Tongue (tissue), 2 donors: ENCODE results near the gene POMC. TPM values are rescaled to one million over a fixed set of nuclear protein-coding genes. Genes with fewer than 3 reads are reported as not detected.
"Not testable (repeated sequence)": the region's sequence is repeated elsewhere in the genome, so short reads cannot be mapped to it uniquely, and the experiment has no call there.

Experiments
- DNase-seq: peaks from one replicate; pipeline ENCODE4 v3.0.0-alpha.2; 2015
- total RNA-seq: library from RNA; depleted of rRNA; stranded (reverse); fragments of >200 nt; gene quantifications from one replicate; pipeline ENCODE4 v1.2.3, GENCODE V29; 2014

POMC gene
- total RNA-seq, 1 donor from 2014 or later: 7.7 TPM

DNA sequence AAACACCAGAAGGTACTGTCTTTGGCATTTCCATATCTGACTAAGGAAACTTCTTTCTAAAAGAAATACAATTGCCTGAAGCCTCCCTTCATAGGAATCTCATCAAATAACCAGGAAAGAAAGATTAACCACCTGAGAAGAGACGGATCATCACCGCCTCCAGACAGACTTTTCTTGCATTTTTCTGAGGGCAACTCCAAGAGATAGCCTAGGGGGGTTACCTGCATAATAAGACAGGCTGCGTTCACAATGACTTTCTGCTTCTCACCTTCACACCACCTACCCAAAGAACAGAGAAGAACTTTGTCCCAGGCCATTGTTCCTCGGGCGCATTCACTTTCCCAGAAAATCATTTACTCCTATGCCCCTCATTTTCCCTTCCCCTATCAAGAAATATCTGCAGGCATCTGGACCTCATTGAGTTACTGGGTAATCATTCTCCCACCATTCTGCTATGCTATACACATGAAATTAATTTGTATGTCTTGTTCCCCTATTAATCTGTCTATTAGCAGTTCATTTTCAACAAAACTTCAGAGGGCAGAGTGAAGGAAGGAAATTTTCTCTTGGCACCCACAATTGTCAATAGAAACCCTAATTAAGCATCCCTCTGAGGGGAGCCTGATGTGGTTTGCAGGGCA, 8.3 kb upstream of the POMC start:
- no peak for DNase-seq

DNA sequence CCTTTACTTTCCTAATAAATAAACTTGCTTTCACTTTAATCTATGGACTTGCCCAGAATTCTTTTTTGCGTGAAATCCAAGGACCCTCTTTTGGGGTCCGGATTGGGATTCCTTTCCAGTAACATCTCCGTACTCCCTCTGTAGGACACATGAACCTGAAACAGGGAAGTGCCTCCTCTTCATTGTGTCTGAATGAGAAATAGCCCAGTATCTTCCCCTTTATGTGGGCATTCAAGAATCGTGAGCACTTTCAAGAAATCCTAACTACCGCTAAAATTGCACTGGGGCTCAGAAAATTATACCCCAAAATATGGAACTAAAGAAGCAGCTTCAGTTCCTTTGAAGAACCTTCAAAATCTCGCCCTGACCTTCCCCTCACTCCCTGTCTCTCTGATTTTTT, 7.8 kb upstream of the POMC start:
- no peak for DNase-seq

DNA sequence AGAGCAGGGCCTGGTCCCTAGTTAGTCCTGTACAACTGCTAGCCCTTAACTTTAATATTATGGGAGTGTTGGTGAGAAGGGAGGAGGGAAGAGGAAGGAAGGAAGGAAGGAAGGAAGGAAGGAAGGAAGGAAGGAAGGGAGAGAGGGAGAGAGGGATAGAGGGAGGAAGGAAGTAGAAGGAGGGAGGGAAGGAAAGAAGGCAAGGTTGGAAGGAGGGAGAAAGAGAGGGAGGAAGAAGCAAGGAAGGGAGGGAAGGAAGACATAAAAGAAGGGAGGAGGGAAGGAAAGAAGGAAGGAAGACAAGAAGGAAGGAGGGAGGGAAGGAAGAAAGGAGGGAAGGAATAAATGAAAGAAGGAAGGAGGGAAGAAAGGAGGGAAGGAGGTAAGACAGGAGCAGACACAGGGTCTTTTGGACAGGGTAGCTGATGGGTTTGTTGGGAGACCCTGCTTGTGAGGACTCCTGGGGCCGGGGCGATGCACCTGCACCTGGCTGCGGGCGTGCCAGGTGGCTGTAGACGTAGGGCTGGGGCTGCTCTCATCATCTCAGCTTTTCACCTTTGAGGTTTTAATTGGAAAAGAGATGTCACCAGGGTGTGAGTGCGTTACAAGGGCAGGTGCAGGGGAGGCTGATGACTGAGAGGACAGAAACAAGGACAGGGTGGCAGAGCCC, 5.9 kb upstream of the POMC start:
- no peak for DNase-seq

DNA sequence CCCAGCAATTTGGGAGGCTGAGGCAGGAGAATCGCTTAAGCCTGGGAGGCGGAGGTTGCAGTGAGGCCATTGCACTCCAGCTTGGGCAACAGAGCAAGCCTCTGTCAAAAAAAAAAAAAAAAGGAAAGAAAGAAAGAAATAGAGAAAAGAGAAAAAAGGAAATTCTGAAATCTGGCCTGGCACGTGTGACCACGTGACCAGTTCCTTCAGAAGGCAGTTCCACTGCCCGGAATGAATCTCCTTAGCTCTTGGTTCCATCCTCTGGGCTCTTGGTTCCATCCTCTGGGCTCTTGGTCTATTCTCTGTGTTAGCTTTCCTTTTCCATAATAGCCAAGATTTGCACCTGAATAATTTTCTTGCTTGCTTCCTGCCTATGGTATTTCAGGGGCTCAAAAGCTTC, 5.3 kb upstream of the POMC start:
- no peak for DNase-seq

DNA sequence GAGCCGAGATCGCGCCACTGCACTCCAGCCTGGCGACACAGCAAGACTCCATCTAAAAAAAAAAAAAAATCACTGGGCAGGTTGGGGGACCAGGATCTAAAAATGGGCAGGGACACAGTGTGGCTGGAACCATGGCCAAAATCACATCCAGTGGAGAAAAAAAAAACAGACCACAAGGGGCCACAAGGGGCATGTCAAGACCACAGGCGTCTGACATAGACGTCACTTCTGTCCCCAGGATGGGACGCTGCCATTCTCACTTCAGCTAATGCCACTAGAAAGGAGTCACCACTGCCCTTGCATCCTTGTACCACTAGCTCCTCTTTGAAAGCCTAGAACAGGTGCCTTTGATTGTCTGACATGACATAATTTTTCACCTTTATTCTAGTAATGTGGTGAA, 2.5 kb upstream of the POMC start:
- no peak for DNase-seq

DNA sequence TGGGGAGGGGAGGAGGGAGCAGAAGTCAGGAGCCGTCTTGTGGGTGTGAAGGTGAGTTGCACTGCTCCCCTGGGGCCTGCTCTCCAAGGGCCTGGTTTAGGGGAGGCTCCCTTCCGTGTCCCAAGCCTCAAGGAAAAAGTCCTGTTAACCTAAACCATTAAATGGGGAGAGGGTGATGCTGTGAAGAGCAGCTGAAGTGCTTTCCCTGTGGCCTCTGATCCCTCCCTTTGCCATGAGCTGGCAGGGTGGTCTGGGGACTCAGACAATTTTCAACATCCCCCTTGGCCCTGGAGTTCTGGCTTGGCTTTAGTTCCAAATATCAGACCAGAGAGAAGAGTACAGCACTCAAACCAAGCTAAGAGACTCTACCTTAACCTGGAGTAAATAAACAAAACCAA, 692 bp upstream of the POMC start:
- no peak for DNase-seq

DNA sequence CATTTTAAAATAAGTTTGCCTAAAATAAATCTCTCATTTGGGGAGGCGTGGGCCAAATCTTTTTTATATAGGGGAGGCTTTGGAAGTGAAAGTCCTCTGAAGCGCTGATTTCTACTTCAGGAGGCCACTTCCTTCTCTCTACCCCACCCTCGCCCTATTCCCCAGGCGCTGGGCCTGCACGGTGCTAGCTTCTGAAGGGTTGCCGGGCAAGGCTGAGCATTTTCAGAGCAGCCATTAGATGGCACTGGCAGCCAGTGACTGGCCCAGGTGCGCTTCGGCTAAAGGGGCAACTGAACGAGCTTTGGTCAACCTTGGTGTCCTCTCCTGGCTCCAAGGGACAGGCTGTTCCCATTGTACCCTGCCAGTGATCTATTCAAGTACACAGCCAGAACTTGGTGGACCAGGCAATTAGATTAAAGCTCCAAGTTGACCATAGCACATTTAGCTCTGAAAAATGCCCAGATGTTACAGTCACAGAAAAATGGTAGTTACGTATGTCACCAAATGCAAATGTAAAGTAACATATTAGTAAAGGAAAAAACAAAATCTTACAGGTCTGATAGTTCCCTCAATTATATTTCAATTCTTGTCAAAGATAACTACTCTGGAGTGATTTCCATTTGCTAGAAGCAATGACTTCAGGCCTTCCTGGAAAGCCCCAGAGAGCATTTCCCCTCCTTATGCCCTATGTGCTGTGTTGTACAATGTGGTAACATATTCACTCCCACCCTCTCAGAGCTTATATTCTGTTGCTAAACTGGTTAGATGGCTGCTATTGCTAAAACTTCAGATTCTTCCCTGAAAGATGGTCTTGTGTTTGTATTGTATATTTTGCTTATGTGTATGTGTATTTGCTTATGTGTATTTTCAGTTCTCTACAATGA, 2.1 kb downstream of the POMC start:
- no peak for DNase-seq

DNA sequence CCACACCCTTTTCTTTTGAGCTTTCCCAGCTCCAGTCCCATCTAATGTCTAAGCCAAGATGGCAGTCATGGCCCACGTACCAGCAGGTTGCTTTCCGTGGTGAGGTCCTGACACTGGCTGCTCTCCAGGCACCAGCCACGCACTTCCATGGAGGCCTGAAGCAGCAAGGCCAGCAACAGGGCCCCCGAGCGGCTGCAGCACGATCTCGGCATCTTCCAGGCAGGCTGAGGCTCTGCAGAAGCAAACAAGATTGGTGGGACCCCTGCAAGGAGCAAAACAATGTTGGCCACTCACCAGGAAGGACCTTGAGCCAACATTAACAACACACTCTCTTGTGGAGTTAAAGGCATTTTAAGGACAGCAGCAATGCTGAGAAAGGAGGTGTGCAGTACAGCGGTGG, 3.8 kb downstream of the POMC start:
- no peak for DNase-seq

DNA sequence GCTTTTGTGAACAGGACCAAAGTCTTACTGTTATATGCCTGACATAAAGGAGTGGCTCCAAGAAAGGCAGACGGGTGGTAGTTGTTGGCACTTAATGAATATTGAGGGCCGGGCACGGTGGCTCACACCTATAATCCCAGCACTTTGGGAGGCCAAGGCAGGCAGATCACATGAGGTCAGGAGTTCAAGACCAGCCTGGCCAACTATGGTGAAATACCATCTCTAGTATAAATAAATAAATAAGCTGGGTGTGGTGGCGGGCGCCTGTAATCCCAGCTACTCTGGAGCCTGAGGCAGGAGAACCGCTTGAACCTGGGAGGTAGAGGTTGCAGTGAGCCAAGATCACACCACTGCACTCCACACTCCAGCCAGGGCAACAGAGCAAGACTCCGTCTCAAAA, 6.3 kb downstream of the POMC start:
- DNase-seq: not testable (repeated sequence)

DNA sequence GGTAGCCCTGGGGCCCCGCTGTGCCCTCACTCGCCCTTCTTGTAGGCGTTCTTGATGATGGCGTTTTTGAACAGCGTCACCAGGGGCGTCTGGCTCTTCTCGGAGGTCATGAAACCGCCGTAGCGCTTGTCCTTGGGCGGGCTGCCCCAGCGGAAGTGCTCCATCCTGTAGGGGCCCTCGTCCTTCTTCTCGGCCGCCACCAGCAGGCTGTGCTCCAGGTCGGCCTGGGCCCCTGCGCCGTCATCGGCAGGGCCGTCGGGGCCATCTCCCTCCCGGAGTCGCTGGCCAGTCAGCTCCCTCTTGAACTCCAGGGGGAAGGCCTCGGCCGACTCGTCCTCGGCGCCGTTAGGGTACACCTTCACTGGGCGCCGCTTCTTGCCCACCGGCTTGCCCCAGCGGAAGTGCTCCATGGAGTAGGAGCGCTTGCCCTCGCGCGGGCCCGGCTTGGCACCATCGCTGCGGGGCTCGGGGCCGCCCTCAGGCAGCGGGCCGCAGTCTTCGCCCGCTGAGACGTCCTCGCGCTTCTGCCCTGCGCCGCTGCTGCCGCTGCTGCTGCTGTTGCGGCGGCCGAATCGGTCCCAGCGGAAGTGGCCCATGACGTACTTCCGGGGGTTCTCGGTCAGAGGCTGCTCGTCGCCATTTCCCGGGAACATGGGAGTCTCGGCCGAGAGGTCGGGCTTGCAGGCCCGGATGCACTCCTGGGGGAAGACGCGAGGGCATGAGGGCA, 7.2 kb downstream of the POMC start:
- DNase-seq: peak; percentile 81

DNA sequence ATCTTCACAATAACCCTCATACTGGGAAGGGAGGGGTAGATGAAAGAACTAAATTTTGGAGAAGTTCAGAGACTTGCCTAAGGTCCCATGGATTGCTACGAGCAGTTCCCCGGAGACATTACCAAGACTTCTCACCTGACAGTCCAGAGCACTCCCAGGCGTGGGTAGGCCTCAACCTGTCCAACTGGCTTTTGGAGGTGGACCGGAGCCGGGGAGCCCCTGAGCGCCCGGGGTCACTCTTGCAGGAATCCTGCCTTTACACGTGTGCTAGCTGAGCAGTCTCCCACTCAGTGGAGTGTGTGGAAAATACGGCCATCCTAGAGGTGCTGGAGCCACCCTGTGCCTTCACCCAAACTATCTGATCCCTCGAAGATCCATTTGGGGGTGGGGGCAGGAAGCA, 8.0 kb downstream of the POMC start:
- DNase-seq: no peak

DNA sequence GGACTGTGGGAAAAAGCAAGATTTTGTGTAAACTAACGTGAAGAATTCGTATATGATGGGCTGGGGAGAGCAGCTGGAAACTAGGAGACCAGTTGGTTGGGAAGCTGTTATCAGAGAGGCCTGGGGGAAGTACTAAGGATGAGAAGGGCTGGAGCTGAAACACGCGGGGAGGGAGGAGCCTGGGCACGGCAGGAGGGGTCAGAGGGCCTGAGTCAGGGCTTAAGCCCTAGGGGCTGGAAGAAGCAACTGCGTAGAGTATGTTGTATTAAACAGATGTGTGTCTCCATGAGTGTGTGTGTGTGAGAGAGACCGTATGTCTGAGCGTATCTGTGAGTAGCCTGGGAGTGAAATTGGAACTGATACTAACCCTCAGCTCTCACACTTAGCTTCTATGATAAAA, 8.4 kb downstream of the POMC start:
- DNase-seq: peak; percentile 82

DNA sequence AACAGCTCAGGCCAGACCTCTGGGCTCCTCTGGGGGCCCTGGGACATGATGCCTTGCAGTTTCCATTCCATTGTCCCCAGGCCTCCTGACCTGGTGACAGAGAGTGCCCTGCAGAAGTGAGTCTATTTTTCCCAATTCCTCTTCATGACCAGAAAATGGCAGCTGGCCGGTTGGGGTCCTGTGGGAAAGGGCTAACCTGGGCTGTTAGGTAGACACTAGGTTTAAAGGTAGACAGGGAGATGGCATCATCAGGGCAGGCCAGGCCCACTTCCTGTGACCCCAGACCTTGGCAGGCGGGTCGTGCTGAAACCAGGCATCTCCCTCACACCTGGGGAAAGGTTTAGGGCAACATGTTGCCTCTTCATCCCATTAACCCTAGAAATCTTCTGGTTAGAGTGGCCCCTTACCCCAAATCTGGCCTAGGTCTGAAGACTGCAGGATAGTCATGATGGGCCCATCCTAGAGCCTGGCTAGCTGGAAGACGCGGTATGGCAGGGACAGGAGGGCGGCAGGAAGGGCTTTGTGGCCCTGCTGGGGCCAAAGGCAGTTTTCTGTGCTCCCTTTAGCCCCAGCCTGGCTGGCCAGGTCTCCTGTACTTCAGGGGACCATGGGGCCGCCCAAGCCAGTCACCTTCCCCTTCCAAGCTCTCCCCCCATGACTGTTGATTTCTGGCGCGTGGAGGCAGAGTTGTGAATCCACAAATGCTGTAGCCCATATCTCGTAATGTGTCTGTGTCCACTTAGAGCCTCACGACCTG, 10.1 kb downstream of the POMC start:
- DNase-seq: no peak

DNA sequence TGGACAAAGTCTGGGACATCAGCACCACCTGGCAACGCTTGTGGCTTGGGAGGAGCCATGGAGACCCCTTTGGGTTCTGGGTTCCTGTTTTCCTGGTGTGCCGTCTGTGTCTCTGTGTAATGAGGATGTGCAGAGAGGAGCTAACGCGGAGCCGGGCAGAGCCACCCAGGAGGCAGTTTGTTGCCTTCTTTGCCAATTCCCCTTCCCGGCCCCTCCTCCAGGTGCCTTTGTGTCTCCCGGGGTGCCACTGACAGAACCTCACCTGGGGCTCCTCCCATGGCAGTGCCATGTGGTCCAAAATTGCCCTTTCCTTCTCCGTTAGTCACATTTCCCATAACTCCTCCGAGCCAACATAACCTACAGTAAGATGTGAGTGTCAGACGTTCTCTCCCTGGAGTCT, 13.0 kb downstream of the POMC start:
- DNase-seq: no peak

DNA sequence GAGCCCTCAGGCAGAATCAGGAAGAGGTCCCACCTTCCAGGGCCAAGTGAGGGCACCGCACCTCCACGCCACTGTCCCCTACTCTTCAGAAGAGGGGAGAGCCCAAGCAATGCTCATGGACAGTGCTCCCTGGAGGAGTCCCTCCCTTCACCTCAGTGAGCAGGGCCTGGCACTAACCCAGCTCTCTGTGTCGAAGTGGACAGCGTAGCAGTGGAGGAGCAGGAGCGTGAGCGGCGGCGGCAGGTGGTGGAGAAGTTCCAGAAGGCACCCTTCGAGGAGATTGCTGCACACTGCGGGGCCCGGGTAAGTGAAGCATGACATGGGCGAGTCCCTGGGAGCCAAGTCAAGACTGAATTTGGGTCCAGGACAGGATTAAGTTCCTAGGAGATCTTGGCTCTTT, 16.7 kb downstream of the POMC start:
- DNase-seq: peak; percentile 93

DNA sequence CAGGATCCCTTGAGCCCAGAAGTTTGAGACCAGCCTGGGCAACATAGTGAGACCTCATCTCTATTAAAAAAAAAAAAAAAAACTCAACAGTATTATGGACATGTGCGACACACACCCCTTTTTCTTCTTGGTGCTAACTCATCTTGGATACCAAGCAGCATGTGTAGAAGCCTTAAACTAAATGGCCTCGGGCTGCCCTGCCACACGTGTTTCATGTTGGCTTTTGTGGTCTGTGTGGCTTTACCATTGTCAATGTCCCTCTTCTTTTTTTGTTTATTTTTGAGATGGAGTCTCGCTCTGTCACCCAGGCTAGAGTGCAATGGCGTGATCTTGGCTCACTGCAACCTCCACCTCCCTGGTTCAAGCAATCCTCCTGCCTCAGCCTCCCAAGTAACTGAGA, 17.4 kb downstream of the POMC start:
- not testable (repeated sequence) for DNase-seq

DNA sequence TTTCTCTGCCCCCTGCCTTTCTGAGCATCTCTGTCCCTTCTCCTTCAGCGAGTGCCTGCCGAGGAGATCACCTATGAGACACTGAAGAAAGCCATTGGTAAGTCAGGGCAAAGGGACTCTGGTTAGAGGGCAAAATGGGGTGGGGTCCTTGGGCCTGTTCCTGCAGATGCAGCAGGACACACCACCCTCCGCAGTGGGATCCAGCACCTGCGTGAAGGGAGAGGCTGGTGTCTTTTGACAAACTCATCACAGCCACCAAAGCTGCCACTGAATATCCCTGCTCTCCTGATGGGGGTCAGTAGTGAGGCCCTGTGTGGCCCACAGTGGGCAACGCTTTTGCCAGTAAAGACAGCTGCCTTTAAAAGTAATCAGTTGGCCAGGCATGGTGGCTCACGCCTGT, 18.7 kb downstream of the POMC start:
- DNase-seq: no peak

DNA sequence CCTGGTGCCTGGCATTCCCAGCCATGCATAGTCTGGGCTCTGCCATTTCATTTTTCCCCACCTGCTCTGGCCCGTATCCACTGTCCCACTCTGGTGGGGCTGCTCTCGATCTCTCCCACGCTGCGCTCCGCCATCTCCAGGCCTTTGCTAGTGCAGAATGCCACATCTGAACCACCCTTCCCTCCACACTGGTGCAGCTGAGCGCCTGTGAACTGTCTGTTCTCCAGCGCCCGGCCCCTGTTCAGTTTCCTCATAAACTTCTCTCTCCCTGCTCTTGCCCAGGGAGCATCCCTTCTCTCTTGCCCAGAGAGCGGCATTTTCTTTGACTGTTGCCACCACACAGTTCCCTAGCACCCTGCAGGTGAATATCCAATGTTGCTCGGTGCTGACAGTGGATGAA, 21.5 kb downstream of the POMC start:
- DNase-seq: no peak

DNA sequence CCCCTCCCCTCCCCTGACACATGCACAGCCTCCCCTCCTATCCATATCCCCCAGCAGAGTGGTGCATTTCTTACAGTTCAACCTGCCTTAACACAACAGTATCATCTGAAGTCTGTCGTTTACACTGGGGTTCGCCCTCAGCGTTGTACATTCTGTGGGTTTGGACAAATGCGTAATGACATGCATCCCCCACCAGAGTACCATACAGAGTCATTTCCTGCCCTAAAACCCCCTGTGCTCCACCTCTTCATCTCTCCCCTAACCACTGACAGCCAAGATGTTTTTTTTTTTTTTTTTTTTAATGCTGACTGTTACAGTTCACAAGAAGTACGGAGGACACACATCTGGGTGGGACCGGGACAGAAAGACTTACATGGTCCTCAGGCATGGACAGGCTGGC, 22.6 kb downstream of the POMC start:
- no peak for DNase-seq

DNA sequence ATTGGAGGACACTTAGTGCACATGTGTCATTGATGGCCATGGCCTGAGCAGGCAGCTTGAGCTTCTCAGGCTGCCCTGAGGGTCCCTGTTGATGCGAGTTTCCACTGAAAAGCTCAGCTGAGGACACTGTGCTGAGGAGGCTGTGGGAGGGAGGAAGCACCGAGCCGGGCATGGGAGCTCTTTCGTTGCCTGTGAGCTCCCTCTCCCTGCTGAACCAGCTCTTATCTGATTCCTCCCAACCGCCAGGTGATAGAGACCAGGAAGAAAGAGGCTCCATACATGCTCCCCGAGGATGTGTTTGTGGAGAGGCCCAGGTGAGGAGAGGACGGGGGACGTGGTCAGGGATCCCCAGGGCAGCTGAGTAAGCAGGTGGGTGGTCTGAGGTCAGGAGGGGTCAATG, 27.3 kb downstream of the POMC start:
- no peak for DNase-seq

DNA sequence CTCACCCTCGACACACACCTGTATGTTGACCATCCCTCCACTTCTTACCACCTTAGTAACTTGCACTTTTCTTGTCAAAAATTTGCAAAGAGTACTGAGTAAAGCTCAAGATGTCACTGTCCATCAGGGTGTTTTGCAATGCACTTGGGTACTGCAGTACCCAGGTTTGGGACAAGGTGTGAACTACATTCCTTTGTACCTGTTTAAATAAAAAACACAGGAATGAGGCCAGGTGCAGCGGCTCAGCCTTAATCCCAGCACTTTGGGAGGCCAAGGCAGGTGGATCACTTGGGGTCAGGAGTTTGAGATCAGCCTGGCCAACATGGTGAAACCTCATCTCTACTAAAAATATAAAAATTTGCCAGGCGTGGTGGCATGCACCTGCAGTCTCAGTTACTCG, 27.8 kb downstream of the POMC start:
- not testable (repeated sequence) for DNase-seq

DNA sequence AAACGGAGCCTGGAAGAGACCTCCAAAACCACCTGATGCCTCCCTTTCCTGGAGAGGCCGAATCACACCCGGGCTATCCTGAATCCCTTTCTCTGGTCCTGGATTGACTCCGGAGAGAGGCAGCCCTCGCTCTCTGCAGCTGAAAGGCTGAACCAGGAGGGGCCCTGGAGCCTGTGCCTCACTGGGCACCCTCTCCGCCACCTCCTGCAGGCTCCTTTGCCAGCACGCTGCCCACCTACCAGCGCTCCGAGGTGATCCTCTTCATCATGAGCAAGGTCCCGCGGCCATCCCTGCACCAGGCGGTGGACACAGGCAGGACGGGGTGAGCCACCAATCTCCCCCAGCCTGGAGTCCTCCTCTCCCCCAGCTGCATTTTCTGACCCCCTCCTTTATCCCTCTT, 35.7 kb downstream of the POMC start:
- DNase-seq: no peak
